Mammary epithelial cell (primary cell): ENCODE data around the gene WSCD2.

Experiments
- CTCF ChIP-seq, 2 donors: IDR thresholded peaks in 1 of 2; conservative IDR thresholded peaks in 1 of 2; 2 replicates each; pipeline ENCODE4 v1.5.1; 2011 to 2012; ENCODE audit warnings: inconsistent platforms in 2 of 2, low read length in 2 of 2, mild to moderate bottlenecking in 2 of 2, control low read depth in 1 of 2, low read depth in 1 of 2; ENCODE audit not compliant: insufficient read depth in 1 of 2; ENCODE audit errors: extremely low read depth in 1 of 2
- EZH2 ChIP-seq: IDR thresholded peaks from 2 replicates; pipeline ENCODE4 v1.6.1; 2012; ENCODE audit warnings: low read length, inconsistent platforms, borderline replicate concordance

- no peak for TF ChIP-seq CTCF (conservative IDR thresholded peaks at IDR 0.05 in 1 of 2, IDR thresholded peaks at IDR 0.05 in 1 of 2; ENCODE audit: extremely low read depth in 1 of 2, insufficient read depth in 1 of 2, low read depth in 1 of 2, low read length in 2 of 2)
- TF ChIP-seq EZH2 = no peak
These were observed 2.9 kb upstream of the WSCD2 start for GRCh38 chr12:108126212-108126611.
